Fibroblast of skin of right quadriceps (primary cell): ENCODE results near the gene KCNC4.

Experiments used
- DNase-seq: peaks from one replicate; pipeline ENCODE4 v3.0.0-alpha.2; 2013

KCNC4 gene

GRCh38 chr1:110212169-110213142, 2.3 kb downstream of the KCNC4 start:
- DNase-seq: no peak

- no peak for DNase-seq
Measured at GRCh38 chr1:110213143-110213540, 3.0 kb downstream of the KCNC4 start.

- DNase-seq: no peak
Measured at GRCh38 chr1:110214454-110215404, 4.6 kb downstream of the KCNC4 start.

- DNase-seq: no peak
Measured at GRCh38 chr1:110215621-110216515, 5.8 kb downstream of the KCNC4 start.

GRCh38 chr1:110216844-110217444, 6.8 kb downstream of the KCNC4 start:
- no peak for DNase-seq

GRCh38 chr1:110218137-110218536, 8.0 kb downstream of the KCNC4 start:
- no peak for DNase-seq

- DNase-seq: no peak
Measured at GRCh38 chr1:110218739-110219138, 8.6 kb downstream of the KCNC4 start.

GRCh38 chr1:110220324-110220723, 10.2 kb downstream of the KCNC4 start:
- no peak for DNase-seq

GRCh38 chr1:110221119-110221518, 11.0 kb downstream of the KCNC4 start:
- no peak for DNase-seq

GRCh38 chr1:110223127-110223526, 13.0 kb downstream of the KCNC4 start:
- DNase-seq: no peak

- DNase-seq: no peak
Measured at GRCh38 chr1:110223581-110223980, 13.5 kb downstream of the KCNC4 start.

- DNase-seq: peak; percentile 11
Measured at GRCh38 chr1:110224240-110224995, 14.3 kb downstream of the KCNC4 start.

GRCh38 chr1:110225212-110225611, 15.1 kb downstream of the KCNC4 start:
- no peak for DNase-seq

GRCh38 chr1:110225756-110226404, 15.8 kb downstream of the KCNC4 start:
- DNase-seq: no peak

- no peak for DNase-seq
Measured at GRCh38 chr1:110227774-110228173, 17.7 kb downstream of the KCNC4 start.

- no peak for DNase-seq
Measured at GRCh38 chr1:110228381-110228780, 18.3 kb downstream of the KCNC4 start.

- DNase-seq: no peak
Measured at GRCh38 chr1:110228869-110229268, 18.8 kb downstream of the KCNC4 start.

- no peak for DNase-seq
Measured at GRCh38 chr1:110229348-110230001, 19.4 kb downstream of the KCNC4 start.

- DNase-seq: no peak
Measured at GRCh38 chr1:110230381-110231199, 20.5 kb downstream of the KCNC4 start.
